Loucy (cell line): ENCODE data around the gene OR13C4.
"Not testable (repeated sequence)": the region's sequence is repeated elsewhere in the genome, so short reads cannot be mapped to it uniquely, and the experiment has no call there.

Experiments
- H2AFZ ChIP-seq: fragments of 200-600 bp; sonication (generic); 2 replicates; pipeline ENCODE4 v1.6.0; 2016; ENCODE audit warnings: antibody characterized with exemption, mild to moderate bottlenecking, low read length, moderate library complexity
- H3F3A ChIP-seq: fragments of 200-600 bp; 2 replicates; pipeline ENCODE4 v1.6.0; 2016; ENCODE audit warnings: antibody characterized with exemption, low read depth, mild to moderate bottlenecking
- H3K27me3 ChIP-seq: fragments of 200-600 bp; sonication (generic); 2 replicates; pipeline ENCODE4 v1.6.1; 2014; ENCODE audit warnings: low read length, mild to moderate bottlenecking; ENCODE audit not compliant: insufficient read depth, poor library complexity, severe bottlenecking
- H3K36me3 ChIP-seq: fragments of 200-600 bp; sonication (generic); 2 replicates; pipeline ENCODE4 v1.6.1; 2016; ENCODE audit warnings: low read length; ENCODE audit not compliant: insufficient read depth
- H3K4me1 ChIP-seq: fragments of 200-600 bp; sonication (generic); 2 replicates; pipeline ENCODE4 v1.5.1; 2014; ENCODE audit warnings: low read length, mild to moderate bottlenecking; ENCODE audit not compliant: insufficient read depth, poor library complexity, severe bottlenecking
- H3K4me2 ChIP-seq: fragments of 200-600 bp; sonication (generic); 2 replicates; pipeline ENCODE4 v1.6.0; 2014; ENCODE audit warnings: antibody characterized with exemption, low read length, low read depth, mild to moderate bottlenecking; ENCODE audit not compliant: poor library complexity, severe bottlenecking
- H3K4me3 ChIP-seq: fragments of 200-600 bp; sonication (generic); 2 replicates; pipeline ENCODE4 v1.5.1; 2014; ENCODE audit warnings: low read length, mild to moderate bottlenecking, mixed read lengths; ENCODE audit not compliant: poor library complexity, severe bottlenecking
- H3K79me2 ChIP-seq: fragments of 200-600 bp; sonication (generic); 2 replicates; pipeline ENCODE4 v1.6.1; 2014; ENCODE audit warnings: low read length; ENCODE audit not compliant: insufficient read depth
- H3K9ac ChIP-seq: fragments of 200-600 bp; sonication (generic); 2 replicates; pipeline ENCODE4 v1.6.0; 2014; ENCODE audit warnings: mild to moderate bottlenecking, low read depth, low read length, moderate library complexity; ENCODE audit not compliant: poor library complexity, severe bottlenecking
- H3K9me2 ChIP-seq: fragments of 200-600 bp; sonication (generic); replicated peaks from 2 replicates; pipeline ENCODE4 v1.6.1; 2016; ENCODE audit warnings: low read depth, low read length, mixed read lengths
- H3K9me3 ChIP-seq: fragments of 200-600 bp; sonication (generic); 2 replicates; pipeline ENCODE4 v1.6.1; 2014; ENCODE audit warnings: mild to moderate bottlenecking, antibody characterized with exemption, low read length, low read depth; ENCODE audit not compliant: insufficient read depth
- H4K20me1 ChIP-seq: fragments of 200-600 bp; sonication (generic); 2 replicates; pipeline ENCODE4 v1.6.0; 2014; ENCODE audit warnings: antibody characterized with exemption, low read length, mild to moderate bottlenecking; ENCODE audit not compliant: insufficient read depth, poor library complexity, severe bottlenecking
- EZH2phosphoT487 ChIP-seq: fragments of 200-600 bp; IDR thresholded peaks from 2 replicates; pipeline ENCODE4 v1.6.1; 2018; ENCODE audit warnings: antibody characterized with exemption, mild to moderate bottlenecking, moderate library complexity, borderline replicate concordance
- TF ChIP-seq, protein P1 (sequence below): fragments of 200-600 bp; sonication (generic); conservative IDR thresholded peaks from 2 replicates; pipeline ENCODE4 v1.5.1; 2014; ENCODE audit warnings: mild to moderate bottlenecking, antibody characterized with exemption, low read length

Gene OR13C4

DNA sequence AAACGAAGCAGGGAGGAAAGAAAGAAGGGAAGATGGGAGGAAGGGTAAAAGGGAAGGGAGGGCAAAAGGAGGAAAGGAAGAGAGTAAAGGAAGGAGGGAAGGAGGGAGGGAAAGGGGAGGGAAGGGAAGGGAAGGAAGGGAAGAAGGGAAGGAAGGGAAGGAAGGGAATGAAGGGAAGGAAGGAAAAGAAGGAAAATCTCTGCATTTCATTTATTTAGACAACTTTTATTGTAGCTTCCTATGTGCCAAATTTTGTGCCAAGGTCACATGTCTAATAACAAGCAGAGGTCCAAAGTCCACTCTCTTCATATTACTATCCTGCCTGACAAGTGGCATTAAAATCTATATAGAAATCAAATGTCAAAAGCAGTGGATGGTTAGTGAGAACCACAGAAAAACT, 12.3 kb upstream of the OR13C4 start:
- Histone ChIP-seq H4K20me1 (no peaks in the 10 kb centered on the region), H3K36me3 (no peaks in the 10 kb centered on the region), H3K27me3 (no peaks in the 10 kb centered on the region), H2AFZ (no peak overlapping the region), H3K9me3 (no peaks in the 10 kb centered on the region), H3K79me2 (no peaks in the 10 kb centered on the region), H3F3A (no peaks in the 10 kb centered on the region), H3K4me1 (no peaks in the 10 kb centered on the region), H3K9ac (no peak overlapping the region), H3K4me2 (no peak overlapping the region), H3K9me2 (no peaks in the 10 kb centered on the region), H3K4me3 (no peak overlapping the region)
- no peak for TF ChIP-seq EZH2phosphoT487
- TF ChIP-seq, protein P1, sequence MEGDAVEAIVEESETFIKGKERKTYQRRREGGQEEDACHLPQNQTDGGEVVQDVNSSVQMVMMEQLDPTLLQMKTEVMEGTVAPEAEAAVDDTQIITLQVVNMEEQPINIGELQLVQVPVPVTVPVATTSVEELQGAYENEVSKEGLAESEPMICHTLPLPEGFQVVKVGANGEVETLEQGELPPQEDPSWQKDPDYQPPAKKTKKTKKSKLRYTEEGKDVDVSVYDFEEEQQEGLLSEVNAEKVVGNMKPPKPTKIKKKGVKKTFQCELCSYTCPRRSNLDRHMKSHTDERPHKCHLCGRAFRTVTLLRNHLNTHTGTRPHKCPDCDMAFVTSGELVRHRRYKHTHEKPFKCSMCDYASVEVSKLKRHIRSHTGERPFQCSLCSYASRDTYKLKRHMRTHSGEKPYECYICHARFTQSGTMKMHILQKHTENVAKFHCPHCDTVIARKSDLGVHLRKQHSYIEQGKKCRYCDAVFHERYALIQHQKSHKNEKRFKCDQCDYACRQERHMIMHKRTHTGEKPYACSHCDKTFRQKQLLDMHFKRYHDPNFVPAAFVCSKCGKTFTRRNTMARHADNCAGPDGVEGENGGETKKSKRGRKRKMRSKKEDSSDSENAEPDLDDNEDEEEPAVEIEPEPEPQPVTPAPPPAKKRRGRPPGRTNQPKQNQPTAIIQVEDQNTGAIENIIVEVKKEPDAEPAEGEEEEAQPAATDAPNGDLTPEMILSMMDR = no peak

DNA sequence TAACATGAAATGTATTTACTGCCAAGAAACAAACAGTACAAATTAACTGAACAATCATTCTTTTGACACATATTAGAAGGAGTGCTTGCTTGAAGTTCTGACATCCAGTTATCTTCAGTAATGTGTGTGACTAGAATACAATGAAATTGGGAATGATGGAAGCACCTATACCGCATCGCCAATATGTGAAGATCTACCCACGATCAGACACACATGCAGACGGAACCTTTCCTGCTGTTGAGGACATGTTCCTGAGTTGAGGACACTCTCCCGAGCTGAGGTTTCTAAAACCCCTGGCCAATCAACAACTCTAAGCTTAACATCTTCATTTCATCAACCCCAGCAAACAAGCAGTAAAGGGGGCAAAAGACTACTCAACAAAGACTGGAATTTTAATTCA, 9.7 kb upstream of the OR13C4 start, which contains the start of gene OR13C3:
TSS of gene OR13C3 (minus strand) at position 101 of the 400 bp plus-strand sequence. CDS start 133 bp downstream, outside the sequence.
- TF ChIP-seq, protein P1 = no peak
- no peak for TF ChIP-seq EZH2phosphoT487
- H4K20me1 ChIP-seq = no peaks in the 10 kb centered on the region
- no peaks in the 10 kb centered on the region for H3K27me3 ChIP-seq
- no peaks in the 10 kb centered on the region for H3F3A ChIP-seq
- no peak within 1 kb of the TSS for H3K9ac ChIP-seq
- no peak within 1 kb of the TSS for H2AFZ ChIP-seq
- no peaks in the 10 kb centered on the region for H3K36me3 ChIP-seq
- no peaks in the 10 kb centered on the region for H3K79me2 ChIP-seq
- H3K4me1 ChIP-seq = no peaks in the 10 kb centered on the region
- H3K9me3 ChIP-seq = no peaks in the 10 kb centered on the region
- H3K9me2 ChIP-seq = no peaks in the 10 kb centered on the region
- no peak within 1 kb of the TSS for H3K4me2 ChIP-seq
- H3K4me3 ChIP-seq = no peak within 1 kb of the TSS

DNA sequence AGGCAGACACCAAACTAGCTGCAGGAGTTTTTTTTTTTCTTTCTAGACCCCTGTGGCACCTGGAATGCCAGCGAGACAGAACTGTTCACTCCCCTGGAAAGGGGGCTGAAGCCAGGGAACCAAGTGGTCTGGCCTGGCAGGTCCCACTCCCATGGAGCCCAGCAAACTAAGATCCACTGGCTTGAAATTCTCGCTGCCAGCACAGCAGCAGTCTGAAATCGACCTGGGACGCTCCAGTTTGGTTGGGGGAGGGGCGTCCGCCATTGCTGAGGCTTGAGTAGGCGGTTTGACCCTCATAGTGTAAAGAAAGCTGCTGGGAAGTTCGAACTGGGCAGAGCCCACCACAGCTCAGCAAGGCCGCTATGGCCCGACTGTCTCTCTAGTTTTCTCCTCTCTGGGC, 6.8 kb downstream of the OR13C4 start:
- H3K9me3 ChIP-seq, H3K9me2 ChIP-seq, H3K4me3 ChIP-seq, H3K27me3 ChIP-seq, H3K4me2 ChIP-seq, H4K20me1 ChIP-seq, H3K36me3 ChIP-seq, H3K9ac ChIP-seq, H2AFZ ChIP-seq, H3K79me2 ChIP-seq, H3F3A ChIP-seq, H3K4me1 ChIP-seq: not testable (repeated sequence)

DNA sequence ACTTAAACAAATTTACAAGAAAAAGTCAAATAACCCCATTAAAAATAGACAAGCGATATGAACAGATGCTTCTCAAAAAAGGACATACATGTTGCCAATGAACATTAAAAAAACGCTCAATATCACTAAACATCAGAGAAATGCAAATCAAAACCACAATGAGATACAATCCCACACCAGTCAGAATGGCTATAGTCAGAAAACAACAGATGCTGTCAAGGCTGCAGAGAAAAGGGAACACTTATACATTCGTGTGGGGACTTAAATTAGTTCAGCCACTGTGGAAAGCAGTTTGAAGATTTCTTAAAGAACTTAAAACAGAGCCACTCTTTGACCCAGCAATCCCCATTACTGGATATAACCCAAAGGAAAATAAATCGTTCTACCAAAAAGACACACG, 12.1 kb downstream of the OR13C4 start:
- H3K4me1 ChIP-seq = no peaks in the 10 kb centered on the region
- H3K4me2 ChIP-seq = no peak overlapping the region
- H3K27me3 ChIP-seq = no peaks in the 10 kb centered on the region
- no peaks in the 10 kb centered on the region for H3K79me2 ChIP-seq
- no peaks in the 10 kb centered on the region for H3K9me3 ChIP-seq
- TF ChIP-seq EZH2phosphoT487 = no peak
- TF ChIP-seq, protein P1 = no peak
- no peak overlapping the region for H2AFZ ChIP-seq
- no peaks in the 10 kb centered on the region for H3F3A ChIP-seq
- H4K20me1 ChIP-seq = no peaks in the 10 kb centered on the region
- no peak overlapping the region for H3K9ac ChIP-seq
- no peak overlapping the region for H3K4me3 ChIP-seq
- H3K9me2 ChIP-seq = no peaks in the 10 kb centered on the region
- H3K36me3 ChIP-seq = no peaks in the 10 kb centered on the region
